Prostate gland (tissue), 2 donors: Measurements from ENCODE around the gene COMMD10. TPM values are rescaled to one million over a fixed set of nuclear protein-coding genes. Genes with fewer than 3 reads are reported as not detected.

Experiments
- DNase-seq: peaks from one replicate; pipeline ENCODE4 v3.0.0-alpha.2; 2019; ENCODE audit warnings: low spot score
- H3K27ac ChIP-seq, 2 donors: fragments of 200-600 bp; sonication (generic); 2 replicates each; pipeline ENCODE4 v1.5.1; 2017 to 2019
- H3K27me3 ChIP-seq: fragments of 200-600 bp; sonication (generic); replicated peaks from 2 replicates; pipeline ENCODE4 v1.5.1; 2019; ENCODE audit not compliant: insufficient read depth
- H3K36me3 ChIP-seq, 2 donors: fragments of 200-600 bp; sonication (generic); 1 replicate in 1 of 2; 2 replicates in 1 of 2; pipeline versions ENCODE4 v1.5.1 to v1.8.1; 2017 to 2019
- H3K4me1 ChIP-seq: fragments of 200-600 bp; sonication (generic); replicated peaks from 2 replicates; pipeline ENCODE4 v1.5.1; 2019
- H3K4me3 ChIP-seq, 2 donors: fragments of 200-600 bp; sonication (generic); 2 replicates each; pipeline ENCODE4 v1.5.1; 2017 to 2019
- H3K9me3 ChIP-seq: fragments of 200-600 bp; sonication (generic); 2 replicates; pipeline ENCODE4 v1.5.1; 2017
- POLR2A ChIP-seq: fragments of 450-650 bp; IDR thresholded peaks from one replicate; pipeline ENCODE4 v1.6.1; 2016; ENCODE audit warnings: antibody characterized with exemption, mild to moderate bottlenecking
- POLR2AphosphoS5 ChIP-seq: sonication (generic); formaldehyde crosslinking; IDR thresholded peaks from one replicate; pipeline ENCODE4 v1.6.1; 2017; ENCODE audit warnings: antibody characterized with exemption
- WGBS: methylation state at CpG from one replicate; pipeline ENCODE4 v1.1.5; 2018; 5-methylcytosine and 5-hydroxymethylcytosine counted together
- intact Hi-C: fragments of 100-400 bp; cut with DNase I; formaldehyde crosslinking; loops from one replicate; pipeline ENCODE4 v1.14.2; 2022
- total RNA-seq, 2 donors: library from RNA; depleted of rRNA; stranded (reverse); fragments of >200 nt; gene quantifications; one replicate each; pipeline ENCODE4 v1.1.0, GENCODE V29; 2016
- TF ChIP-seq, protein P1 (sequence below), 4 experiments: fragments of 200-600 bp in 2 of 4; fragments of 450-650 bp in 2 of 4; sonication (generic) in 2 of 4; IDR thresholded peaks; 1 replicate in 3 of 4; 2 replicates in 1 of 4; pipeline ENCODE4 v1.5.1; 2016 to 2019; ENCODE audit warnings: antibody characterized with exemption in 4 of 4, mild to moderate bottlenecking in 2 of 4, moderate library complexity in 2 of 4

The COMMD10 gene
- total RNA-seq, 2 donors from 2014 or later, result 26.6 to 27.9 TPM

DNA sequence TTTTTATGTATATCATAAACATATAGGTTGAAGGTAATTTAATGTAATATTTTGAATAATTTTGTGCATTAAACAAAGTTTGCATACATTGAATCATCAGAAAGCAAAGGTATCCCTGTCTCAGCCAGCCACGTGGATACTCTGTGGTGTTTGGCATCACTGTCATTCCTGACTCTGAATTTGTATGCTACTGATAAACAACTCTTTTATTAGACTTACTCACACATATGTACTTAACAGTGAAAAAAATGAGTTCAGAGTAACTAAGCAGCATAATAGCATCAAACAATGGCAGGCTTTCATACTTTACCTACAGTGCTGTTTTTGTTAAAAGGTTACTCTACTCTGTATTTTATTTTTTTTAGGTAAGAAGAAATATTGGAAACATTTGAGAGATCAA lies 171.9 kb downstream of the COMMD10 start:
- Histone ChIP-seq H3K4me3 (no peak overlapping the region), H3K4me1 (no peaks in the 10 kb centered on the region), H3K36me3 (no peaks in the 10 kb centered on the region), H3K27ac (no peak overlapping the region), H3K27me3 (no peaks in the 10 kb centered on the region), H3K9me3 (no peaks in the 10 kb centered on the region)
- intact Hi-C loops, result no loop called here
- no peak for DNase-seq
- TF ChIP-seq POLR2A, result no peak
- no peak for TF ChIP-seq POLR2AphosphoS5
- TF ChIP-seq, protein P1, sequence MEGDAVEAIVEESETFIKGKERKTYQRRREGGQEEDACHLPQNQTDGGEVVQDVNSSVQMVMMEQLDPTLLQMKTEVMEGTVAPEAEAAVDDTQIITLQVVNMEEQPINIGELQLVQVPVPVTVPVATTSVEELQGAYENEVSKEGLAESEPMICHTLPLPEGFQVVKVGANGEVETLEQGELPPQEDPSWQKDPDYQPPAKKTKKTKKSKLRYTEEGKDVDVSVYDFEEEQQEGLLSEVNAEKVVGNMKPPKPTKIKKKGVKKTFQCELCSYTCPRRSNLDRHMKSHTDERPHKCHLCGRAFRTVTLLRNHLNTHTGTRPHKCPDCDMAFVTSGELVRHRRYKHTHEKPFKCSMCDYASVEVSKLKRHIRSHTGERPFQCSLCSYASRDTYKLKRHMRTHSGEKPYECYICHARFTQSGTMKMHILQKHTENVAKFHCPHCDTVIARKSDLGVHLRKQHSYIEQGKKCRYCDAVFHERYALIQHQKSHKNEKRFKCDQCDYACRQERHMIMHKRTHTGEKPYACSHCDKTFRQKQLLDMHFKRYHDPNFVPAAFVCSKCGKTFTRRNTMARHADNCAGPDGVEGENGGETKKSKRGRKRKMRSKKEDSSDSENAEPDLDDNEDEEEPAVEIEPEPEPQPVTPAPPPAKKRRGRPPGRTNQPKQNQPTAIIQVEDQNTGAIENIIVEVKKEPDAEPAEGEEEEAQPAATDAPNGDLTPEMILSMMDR (IDR thresholded peaks at IDR 0.05), result no peak
- 55% methylated on average over 1 of the region's 1 CpG for WGBS

DNA sequence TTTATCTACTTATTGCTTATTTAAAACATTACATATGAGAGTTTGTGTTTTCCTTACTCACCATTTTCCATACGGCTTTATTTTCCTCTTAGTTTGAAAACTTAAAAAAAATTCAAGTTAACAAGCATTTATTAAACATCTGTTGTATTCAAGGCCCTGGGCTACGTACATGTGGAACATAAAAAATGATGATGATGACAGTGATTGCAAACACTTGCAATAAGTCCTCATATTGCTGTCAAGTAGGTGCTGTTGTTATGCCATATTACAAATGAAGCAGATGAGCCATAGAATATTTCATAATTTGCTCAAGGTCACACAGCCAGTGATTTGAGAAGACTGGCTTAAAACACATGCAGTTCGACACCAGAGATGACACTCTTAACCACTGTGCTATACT lies 180.6 kb downstream of the COMMD10 start:
- H3K4me3 ChIP-seq, result no peak overlapping the region
- DNase-seq, result no peak
- H3K27me3 ChIP-seq, result no peaks in the 10 kb centered on the region
- no peaks in the 10 kb centered on the region for H3K9me3 ChIP-seq
- intact Hi-C loops, result no loop called here
- TF ChIP-seq, protein P1 (IDR thresholded peaks at IDR 0.05), result no peak
- no peak for TF ChIP-seq POLR2AphosphoS5
- TF ChIP-seq POLR2A, result no peak
- no peak overlapping the region for H3K27ac ChIP-seq
- H3K36me3 ChIP-seq, result no peaks in the 10 kb centered on the region
- H3K4me1 ChIP-seq, result no peaks in the 10 kb centered on the region
- 94% methylated on average over 3 of the region's 3 CpGs for WGBS

DNA sequence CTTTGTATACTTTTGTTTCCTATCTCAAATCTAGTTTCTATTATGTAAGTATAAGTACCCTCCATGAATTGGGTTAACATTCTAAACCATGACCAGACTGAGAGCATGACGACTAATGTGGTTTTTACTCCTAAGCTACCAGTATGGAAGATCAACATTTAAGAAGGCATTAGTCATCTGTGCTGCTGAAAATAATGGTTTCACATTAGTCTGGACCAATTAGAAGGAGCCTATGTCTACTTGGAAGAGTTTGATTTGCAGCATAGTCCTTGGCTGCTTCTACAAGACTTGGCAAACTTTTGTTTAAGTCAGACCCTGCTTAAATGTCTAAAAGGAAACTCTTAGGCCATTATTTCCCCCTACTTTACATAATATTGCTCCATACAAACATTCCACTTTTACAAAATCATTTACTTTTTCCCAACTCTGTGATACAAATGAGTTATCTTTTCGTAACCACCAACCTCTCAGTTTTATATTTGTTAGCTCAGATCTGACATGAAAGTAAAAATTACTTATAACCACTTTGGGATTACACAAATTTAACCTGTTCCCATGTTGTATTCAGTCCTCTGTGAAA lies 186.7 kb downstream of the COMMD10 start:
- no peaks in the 10 kb centered on the region for H3K9me3 ChIP-seq
- WGBS, result 93% methylated on average over 2 of the region's 2 CpGs
- DNase-seq, result no peak

DNA sequence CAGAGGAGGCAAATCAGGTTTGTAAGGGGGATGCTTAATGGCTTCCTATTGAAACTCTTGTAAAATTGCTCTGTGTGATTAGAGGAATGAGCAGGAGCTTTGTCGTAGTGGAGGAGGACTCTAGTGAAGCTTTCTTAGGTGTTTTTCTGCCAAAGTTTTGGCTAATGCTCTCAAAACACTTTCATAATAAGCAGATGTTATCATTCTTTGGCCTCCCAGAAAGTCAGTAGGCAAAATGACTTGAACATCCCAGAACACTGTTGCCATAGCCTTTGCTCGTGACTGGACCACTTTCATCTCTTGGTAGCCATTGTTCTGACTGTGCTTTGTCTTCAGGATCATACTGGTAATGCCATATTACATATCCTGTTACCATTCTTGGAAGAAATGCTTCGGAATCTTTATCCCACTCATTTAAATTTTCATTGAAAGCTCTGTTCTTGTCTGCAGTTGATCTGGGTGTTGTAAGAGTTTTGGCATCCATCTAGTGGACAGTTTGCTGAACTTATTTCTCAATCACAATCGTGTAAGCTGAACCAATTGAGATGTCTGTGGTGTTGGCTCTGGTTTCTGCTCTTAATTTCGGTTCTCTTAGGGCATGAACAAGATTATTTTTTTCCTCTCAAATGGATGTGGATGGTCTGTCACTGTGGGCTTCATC lies 187.6 kb downstream of the COMMD10 start:
- Histone ChIP-seq H3K4me3 (no peak overlapping the region), H3K27me3 (no peaks in the 10 kb centered on the region), H3K4me1 (no peaks in the 10 kb centered on the region), H3K36me3 (no peaks in the 10 kb centered on the region), H3K27ac (no peak overlapping the region), H3K9me3 (no peaks in the 10 kb centered on the region)
- intact Hi-C loops, result no loop called here
- WGBS, result 72% methylated on average over 5 of the region's 5 CpGs
- DNase-seq, result no peak
- TF ChIP-seq POLR2AphosphoS5 (no peak), POLR2A (no peak)
- TF ChIP-seq, protein P1 (IDR thresholded peaks at IDR 0.05), result no peak

More for the DNA sequence above, 186.7 kb downstream of the COMMD10 start:
- H3K4me1 ChIP-seq, result no peaks in the 10 kb centered on the region
- H3K27me3 ChIP-seq, result no peaks in the 10 kb centered on the region
- no peak overlapping the region for H3K27ac ChIP-seq
- TF ChIP-seq, protein P1 (IDR thresholded peaks at IDR 0.05), result no peak
- TF ChIP-seq POLR2AphosphoS5 (no peak), POLR2A (no peak)
- no peaks in the 10 kb centered on the region for H3K36me3 ChIP-seq
- intact Hi-C loops, result no loop called here
- H3K4me3 ChIP-seq, result no peak overlapping the region
